GM18858 (cell line): Measurements from ENCODE around the gene LRRK2.
A peak's percentile ranks its signal among the peaks of the same experiment; 100 is the strongest.
"Not testable (repeated sequence)": the region's sequence is repeated elsewhere in the genome, so short reads cannot be mapped to it uniquely, and the experiment has no call there.

Source experiments
- ATAC-seq: cut with Tn5 transposase; IDR thresholded peaks from one replicate; pipeline ENCODE4 v1.9.1; 2021; ENCODE audit not compliant: unreplicated experiment

The LRRK2 gene

DNA sequence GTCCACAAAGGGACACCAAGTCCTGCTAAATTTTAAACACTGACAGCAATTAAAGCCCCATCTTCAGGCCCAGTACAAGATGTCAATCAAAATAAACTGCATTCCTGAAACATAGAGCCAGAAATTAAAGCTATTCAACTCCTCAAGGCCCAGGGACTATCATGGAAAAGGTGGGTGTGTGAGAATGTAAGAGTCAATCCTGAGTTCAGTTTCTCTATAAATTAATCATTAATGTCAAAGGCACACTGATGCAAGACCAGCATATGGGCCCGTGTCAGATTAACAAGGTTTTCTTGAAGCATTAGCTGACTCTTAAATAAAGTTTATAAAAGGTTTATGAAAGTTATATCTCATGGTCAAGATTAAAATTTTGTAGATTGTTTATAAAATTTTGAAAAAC is 13.6 kb upstream of the LRRK2 start:
- not testable (repeated sequence) for ATAC-seq

DNA sequence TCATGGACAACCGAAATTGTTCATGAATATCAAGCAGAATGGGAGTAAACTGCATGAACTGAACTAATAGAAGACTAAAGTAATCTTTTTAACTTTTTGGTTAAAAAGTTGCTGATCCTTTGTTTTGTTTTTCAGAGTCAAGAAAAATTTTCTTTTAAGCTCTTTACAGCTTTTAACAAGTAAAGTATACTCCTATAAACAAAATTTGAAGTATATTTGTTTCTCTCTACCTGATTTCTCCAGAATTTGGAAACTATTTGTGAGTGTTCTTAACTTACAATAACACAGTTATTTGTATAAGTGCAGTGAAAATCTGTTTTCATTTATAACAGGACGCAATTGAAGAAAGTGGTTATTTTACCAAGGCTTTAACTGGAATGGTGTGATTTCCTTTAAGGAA is 12.2 kb upstream of the LRRK2 start:
- no peak for ATAC-seq

DNA sequence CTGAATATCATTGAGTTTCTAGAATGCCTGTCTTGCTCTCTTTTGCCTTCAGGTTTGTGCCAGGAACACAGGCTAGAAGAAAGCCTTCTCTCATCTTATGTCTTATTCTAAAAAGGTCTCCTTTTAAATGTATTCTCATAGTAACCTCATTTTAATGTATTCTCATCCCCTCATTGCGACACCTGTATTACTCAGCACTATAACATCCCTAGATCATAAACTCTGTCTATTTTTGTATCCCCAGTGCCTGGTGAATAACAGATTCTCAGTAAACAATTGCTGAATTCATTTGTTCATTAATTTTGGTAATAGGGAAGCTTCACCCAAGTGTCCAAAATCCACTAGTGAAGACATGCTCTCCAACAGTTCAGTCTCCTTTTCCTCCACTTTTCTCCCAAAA is 8.8 kb upstream of the LRRK2 start:
- no peak for ATAC-seq

DNA sequence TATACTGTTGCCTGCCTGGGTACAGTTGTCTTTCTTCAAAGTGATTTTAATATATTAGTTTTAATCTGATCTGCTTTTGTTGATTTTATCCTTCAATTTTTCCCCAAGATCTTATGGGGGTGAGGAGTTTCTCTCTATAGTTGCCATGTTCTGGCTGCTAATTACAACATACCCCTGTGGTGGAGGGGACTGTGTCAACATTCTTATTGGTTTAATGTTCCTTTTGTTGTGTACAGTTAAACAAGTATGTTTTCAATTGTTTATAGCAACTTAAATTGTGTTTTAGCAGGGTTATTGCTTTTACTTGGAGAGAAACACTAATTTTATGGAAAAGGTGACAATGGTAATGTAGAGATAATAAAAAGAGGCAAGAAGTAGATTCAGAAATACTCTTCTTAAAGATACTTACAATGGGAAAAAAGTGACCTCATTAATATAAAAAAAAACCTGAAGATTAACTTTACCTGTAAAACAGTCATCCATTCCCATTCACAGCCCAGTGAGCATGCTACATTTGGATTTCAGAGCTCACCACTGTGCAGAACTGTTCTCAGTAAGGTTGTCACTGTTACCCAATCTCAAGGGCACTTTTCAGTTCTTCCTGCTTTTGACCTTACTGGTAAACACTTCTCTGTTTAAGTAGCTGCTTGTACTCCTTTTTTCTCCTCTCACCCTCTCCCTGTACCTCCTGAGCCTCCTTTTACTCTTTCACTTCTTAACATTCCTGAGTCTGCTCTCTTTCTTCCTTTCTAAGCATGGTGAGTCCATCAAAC is 8.1 kb upstream of the LRRK2 start:
- no peak for ATAC-seq

DNA sequence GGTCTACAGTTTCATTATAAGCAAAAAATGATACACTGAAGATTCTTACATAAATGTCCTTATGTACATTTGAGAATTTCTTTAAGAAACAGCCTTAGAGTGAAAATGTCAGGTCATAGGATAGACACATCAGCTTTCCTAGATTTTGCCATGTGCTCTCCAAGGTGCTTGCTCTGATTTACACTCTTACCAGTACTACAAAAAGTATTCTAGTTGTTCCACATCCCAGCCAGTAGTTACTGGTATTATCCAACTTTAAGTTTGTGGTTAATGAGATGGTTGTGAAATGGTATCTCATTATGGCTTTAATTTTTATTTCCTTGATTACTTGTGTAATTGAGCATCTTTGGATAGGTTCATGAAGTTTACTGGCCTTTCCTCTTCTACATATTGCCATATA is 5.0 kb upstream of the LRRK2 start:
- no peak for ATAC-seq

DNA sequence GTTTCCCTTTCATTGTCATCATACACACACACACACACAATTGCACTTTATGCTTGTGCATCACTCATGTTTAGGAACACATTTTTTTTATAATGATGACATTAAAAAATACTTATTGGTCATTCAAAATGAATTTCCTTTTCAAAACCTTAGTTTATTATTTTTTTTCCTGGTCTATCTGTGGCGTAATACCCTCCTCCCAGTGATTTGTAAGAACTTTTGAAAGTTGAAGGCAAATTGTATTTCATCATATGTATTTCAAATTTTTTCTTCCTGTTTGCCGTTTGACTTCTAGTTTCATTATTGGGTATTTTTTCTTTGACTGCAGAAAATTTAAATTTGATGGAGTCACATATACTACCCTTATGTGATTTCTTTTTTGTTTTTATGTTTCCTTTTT is 2.5 kb upstream of the LRRK2 start:
- no peak for ATAC-seq

DNA sequence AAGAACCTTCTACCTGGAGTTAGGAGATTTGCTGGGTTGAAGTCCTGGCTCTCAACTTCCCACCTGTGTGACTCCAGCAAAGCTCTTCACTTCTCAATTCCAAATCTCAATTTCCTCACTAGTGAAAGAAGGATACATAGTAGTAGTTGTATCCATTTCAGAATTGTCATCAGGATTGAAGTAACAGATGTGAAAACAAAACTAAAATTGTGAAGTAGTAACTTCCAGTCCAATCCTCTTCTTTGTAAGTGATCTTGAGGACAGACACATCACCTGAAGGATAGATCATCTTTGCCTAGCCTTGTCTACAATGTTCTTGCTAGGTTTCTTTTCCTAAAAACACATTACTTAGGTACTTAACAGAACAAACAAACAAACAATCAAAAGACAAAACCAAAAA is 1.2 kb upstream of the LRRK2 start:
- ATAC-seq = no peak

DNA sequence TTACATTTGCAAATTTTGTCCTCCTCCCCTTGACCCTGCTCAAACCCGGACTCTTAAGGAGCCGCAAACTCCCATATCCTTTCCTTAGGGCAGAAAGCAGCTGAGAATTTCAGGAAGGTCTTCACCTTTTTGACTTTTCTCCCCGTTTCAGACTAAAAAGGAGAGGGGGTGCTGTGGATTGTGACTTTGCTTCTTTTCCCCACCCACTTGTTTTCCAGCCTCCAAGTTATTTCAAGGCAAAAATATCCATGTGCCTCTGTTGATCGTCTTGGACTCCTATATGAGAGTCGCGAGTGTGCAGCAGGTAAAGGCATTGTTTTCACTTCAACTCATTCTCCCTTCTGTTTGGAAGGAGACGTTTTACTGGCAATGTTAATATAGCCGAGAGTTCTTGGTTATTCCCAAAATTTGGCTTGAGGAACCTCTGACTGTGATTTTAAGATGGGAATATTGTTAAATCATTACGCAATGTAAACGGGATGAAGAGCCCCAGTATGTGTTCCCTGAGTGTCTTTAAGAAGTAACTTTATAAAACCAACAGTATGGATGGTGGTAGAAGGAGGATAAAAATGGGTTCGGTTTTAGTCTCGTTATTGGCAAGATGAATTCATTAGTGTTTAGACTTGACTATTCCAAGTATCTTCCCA is 663 bp downstream of the LRRK2 start:
- no peak for ATAC-seq

DNA sequence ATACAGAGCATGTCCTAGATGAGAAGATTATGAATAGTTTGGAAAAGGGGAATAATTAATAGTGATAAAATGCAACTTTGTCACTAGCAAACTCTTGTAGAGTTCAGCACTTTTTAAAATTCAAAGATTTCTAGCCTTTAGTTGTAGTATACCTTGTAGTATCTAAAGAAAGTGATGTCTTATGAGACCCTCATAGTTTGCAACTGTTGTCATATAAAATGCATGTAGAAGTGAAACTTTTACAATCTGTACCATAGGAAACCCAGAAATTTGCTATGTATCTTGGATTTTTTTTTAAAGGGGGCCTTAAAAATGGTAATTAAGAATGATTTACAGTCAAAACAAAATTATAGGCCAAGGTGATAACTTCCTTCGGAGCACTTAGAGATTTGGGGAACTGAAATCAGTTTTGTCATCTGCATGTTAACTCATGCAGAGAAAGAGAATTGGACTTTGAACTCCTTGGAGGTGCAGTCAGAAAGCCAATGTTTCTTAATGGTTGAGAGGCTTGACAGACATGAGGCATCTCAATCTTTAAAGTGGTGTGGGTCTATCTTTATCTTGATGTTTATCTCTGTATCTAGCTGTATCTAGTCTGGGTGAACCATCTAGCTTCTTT is 1.3 kb downstream of the LRRK2 start:
- ATAC-seq = peak; percentile 71

DNA sequence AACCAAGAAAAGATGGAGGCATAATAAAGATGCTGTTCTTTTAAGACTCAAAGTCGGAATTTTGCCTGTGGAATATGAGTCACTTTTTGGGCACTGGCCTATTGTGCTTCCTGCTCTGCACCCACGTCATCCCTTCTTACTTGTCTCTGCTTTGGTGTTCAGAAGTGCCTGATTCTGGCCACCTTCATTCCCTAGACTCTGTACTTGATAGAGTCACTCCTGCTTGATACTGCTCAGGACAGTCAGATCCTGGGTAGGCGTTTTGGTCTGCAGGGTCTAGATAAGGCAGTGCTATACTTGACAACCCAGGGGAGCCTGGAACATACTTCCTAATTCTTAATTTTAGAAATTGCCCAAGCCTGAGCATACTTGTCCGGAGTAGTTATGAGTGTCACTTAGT is 1.9 kb downstream of the LRRK2 start:
- ATAC-seq = no peak

DNA sequence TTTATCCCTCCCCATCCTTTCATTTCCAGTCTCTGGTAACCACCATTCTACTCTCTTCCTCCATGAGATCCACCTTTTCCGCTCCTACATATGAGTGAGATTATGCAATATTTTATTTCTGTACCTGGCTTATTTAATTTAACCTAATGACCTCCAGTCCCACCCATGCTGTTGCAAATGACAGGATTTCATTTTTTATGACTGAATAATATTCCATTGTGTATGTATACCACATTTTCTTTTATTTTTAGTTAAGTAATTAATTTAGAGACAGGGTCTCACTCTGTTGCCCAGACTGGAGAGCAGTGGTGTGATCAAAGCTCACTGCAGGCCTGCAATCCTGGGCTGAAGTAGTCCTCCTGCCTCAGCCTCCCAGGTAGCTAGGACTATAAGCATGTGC is 2.6 kb downstream of the LRRK2 start:
- ATAC-seq = no peak

DNA sequence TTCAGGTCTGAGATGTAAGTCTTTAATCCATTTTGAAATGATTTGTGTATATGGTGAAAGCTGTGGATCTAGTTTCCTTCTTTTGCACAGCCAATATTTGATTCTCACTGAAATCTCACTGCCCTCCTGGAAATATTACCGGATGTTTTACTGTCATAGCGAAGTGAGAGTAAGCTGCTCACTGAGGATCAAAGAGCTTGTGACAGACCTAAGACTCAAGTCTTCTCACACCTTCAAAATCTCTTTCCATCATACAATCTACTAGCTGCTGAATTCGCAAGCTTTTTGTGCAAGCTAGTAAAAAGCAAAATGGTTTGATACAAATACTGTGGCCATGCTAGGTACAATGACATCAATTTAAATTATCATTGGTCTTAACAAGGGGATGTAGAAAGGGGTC is 3.9 kb downstream of the LRRK2 start:
- no peak for ATAC-seq

DNA sequence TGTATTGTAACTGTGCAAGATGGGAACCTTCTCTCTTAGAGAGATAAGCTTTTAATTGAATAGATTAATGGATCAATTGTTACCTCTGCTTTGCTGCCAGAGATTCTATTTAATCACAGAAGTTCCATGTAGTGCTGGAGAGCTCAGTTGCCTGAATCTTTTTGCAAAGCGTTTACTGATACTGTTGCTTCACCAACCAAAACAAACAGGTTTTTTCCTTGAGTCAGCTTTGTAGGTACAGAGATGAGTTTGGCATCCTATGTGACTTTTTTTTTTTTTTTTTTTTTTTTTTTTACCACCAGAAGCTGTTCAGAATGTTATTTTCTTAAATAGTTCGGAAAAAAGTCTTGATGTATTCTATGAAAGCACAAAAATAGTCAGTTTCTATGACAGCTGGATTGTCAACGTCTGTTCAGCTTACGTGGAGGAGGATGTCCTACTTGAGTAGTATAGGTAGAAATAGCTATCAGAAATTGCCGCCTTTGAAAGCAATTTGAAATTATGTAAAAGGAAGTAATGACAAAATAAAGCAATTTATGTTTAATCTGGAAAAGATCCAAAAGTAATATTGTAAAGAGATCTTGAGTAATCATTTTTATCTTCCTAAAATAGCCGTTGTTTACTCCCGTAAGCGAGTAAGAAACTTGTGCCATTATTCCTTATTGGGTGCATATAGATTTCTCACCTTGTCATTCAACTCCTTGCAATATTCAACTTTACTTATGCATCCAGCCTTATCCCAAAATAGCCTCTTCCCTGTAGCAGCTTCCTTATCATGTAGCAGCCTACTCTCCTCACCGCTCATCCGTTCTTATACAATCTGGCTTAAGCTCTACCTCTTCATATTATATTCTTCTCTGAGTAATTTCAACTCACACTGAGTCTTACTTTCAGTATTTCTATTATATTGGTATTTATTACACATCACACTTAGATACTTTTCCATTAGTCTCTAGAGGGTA is 5.2 kb downstream of the LRRK2 start:
- no peak for ATAC-seq

DNA sequence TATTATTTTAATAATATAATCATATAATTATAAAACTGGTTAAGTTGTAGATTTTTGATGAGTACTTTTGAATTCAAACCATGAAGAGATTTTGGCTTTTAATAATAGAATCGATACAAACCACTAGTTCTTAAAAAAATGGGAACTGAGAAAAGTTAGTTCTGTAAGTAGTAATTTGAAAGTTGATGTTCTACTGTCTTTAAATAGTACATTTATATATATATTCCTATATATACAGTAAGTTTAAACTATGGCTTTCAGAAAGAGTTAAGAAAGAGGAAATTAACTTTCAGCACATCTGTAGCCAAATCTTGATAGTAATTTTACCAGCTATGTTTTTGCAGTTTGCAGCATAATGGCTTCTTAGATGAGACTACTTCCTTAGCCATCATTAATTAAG is 7.8 kb downstream of the LRRK2 start:
- peak; percentile 55 for ATAC-seq

DNA sequence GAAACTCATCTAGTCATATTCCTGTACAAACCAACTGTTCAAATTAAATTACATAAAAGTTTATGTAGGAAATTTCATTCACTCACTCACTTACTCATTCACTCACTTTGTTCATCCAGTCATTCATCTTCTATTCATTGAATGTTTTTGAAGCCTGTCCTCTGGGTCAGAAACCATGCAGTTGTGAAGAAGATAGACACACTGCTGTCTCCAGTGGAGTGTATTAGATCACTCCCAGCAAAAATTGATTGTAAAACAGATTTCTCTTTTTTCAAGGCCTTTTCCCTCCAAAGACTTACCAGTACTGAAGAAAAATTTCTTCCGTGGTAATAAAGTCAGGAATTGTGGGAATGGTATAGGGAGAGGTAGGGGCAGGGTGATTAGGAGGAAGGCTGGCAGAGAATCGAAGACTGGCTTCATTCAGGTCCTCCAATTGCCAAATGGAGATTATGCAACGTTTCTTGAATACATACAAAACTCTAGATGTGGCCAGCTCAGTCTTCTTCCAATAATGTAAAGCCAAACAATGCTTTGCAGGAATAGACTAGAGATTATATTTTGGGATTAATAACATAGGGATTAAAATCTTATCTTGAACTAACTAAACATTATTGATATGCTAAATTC is 9.1 kb downstream of the LRRK2 start:
- no peak for ATAC-seq

DNA sequence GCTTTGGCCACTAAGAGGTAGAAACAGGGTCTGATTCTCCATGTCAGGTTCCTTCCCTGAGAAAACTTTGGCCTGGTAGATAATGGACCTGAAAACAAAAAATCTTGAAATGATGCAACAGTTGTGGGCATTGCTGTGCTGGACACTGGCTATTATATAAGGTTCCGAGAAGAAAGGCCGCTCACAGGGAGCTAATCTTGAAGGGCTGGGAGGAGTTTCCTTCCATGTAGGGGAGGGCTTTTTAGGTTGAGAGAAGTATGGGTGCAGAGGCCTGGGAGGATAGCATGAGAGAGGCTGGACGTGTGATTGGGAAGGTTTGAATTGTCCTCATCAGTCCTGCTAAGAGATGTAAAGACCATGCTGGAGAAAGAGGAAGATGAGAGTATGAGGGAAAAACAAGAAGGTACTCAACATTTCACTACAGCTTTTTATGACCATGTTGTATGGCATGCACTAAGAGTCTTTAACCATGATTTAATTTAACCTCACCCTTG is 11.6 kb downstream of the LRRK2 start:
- ATAC-seq = no peak

DNA sequence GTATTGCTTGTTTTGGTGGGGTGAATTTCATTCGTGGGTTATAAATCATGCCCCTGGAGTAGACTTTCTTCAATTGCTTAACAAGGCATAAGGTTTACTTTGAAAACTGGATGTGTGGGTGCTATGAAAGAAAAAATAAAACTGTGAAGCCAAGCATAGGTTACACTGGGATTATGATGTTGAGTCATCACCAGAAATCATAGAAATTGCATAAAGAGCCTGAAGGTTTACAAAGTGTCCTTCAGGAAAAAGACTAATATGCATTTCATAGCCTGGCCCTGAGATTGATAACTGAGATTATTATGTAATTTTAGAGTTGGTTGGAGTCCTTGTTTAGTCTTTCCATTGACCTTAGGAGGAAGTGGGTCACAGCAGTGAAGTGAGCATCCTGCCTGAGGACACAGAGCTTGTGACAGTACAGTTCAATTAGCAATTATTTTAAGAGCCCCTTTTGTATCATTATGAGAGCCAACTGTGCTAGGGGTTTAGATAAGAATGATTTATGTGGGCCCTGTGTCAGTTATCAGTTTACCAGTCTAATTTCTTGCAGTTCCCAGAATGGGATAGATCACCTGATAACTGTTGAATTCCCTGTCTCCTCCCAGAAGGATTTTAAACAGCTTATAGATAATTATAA is 13.6 kb downstream of the LRRK2 start:
- no peak for ATAC-seq

DNA sequence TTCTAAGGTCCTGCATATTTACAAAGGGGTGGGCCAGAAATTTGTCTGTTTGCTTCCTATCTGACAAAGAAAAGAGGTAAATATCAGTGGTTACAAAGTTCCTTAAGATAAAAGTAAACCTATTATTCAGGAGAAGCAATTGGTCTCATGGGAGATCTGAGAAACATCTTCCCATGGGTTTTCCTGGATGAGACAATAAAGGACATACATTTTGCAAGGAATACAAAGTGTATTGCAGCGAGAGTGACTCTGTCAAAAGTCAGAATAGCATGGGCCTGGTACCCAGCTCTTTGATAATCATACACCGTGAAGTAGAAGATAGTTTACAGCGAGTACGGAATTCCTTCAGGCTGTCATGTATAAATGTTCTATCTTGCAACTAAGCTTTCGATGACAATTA is 14.2 kb downstream of the LRRK2 start:
- ATAC-seq = no peak

DNA sequence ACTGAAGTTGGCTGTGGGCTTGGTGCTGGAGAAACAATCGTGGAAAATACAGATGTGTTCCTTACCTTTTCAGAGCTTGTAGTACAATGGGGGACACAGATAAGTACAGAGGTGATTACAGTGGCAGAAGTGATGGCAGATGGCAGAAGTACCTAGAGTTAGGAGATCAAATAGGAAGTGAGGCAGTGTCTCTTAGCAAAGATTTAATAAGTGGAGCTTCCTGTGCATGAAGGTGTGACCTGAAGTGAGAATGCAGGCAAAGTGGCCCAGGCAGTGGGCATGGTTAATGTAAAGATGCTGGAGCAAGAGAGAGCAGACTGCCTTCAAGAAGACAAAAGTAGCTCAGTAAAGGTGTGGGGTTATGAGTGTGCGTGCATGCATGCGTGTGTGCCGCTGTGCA is 16.0 kb downstream of the LRRK2 start:
- no peak for ATAC-seq

DNA sequence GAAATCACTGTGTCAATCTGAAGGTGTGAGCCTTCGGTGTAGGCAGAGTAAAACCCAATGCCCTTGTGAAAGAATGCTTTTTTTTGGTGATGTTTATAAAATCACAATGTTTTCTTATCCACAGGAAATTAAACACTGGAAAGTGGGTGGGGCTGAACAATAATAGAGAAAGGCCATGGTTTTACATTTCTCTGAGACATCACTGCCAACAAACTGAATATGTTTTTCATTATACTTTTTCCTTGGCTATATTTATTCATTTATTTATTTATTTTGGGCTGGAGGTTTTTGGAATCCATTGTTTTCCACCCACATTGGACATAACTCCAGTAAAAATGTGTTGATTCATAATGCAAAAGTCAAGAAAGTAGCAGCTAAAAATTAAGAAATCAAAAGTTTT is 16.9 kb downstream of the LRRK2 start:
- ATAC-seq = no peak
